H1 (cell line): ENCODE measurements around the gene SERAC1. TPM values are rescaled to one million over a fixed set of nuclear protein-coding genes. Genes with fewer than 3 reads are reported as not detected.

Experiments
- CTCF ChIA-PET: fragments of 300-600 bp; sonication (Branson Sonifier 250); formaldehyde crosslinking; loops from one replicate; lab custom pipeline; 2021; ENCODE audit not compliant: partially characterized antibody; lab: Charles Lee
- POLR2A ChIA-PET: fragments of 300-600 bp; sonication (Branson Sonifier 250); formaldehyde crosslinking; loops from one replicate; lab custom pipeline; 2021; ENCODE audit warnings: inconsistent platforms; ENCODE audit not compliant: partially characterized antibody; lab: Charles Lee
- DNase-seq, 2 experiments: peaks; one replicate each; pipeline versions ENCODE4 v3.0.0 to v3.0.0-alpha.2; 2010 to 2022; ENCODE audit warnings: low spot score in 2 of 2, low read depth in 1 of 2, mixed read lengths in 1 of 2
- FAIRE-seq: peaks from 2 replicates; lab custom pipeline; 2011; peaks lifted over from hg19 to GRCh38; lab: Jason Lieb, UNC
- H2AFZ ChIP-seq: 2 replicates; pipeline ENCODE4 v1.8.1; 2012; ENCODE audit warnings: low read length, inconsistent platforms
- H2AK5ac ChIP-seq: 2 replicates; pipeline ENCODE4 v1.6.1; 2013; ENCODE audit warnings: low read depth, low read length
- H2BK120ac ChIP-seq: replicated peaks from 2 replicates; pipeline ENCODE3; 2013; ENCODE audit warnings: low read depth, low read length, inconsistent platforms
- H2BK12ac ChIP-seq: 2 replicates; pipeline ENCODE4 v1.6.1; 2013; ENCODE audit warnings: low read depth, low read length
- H2BK15ac ChIP-seq: 2 replicates; pipeline ENCODE4 v1.6.1; 2013; ENCODE audit warnings: low read length
- H2BK20ac ChIP-seq: 2 replicates; pipeline ENCODE4 v1.6.1; 2013; ENCODE audit warnings: low read length
- H2BK5ac ChIP-seq: 2 replicates; pipeline ENCODE4 v1.6.1; 2013; ENCODE audit warnings: low read depth, low read length
- H3K14ac ChIP-seq: 2 replicates; pipeline ENCODE4 v1.6.1; 2013; ENCODE audit warnings: inconsistent platforms; ENCODE audit not compliant: insufficient read length
- H3K18ac ChIP-seq: 2 replicates; pipeline ENCODE4 v1.6.1; 2013; ENCODE audit warnings: low read length; ENCODE audit errors: extremely low read depth
- H3K23ac ChIP-seq: 2 replicates; pipeline ENCODE4 v1.6.1; 2013; ENCODE audit warnings: inconsistent platforms; ENCODE audit not compliant: insufficient read length
- H3K23me2 ChIP-seq: 2 replicates; pipeline ENCODE4 v1.6.1; 2013; ENCODE audit warnings: low read depth, low read length
- H3K27ac ChIP-seq: 2 replicates; pipeline ENCODE4 v1.6.1; 2011; ENCODE audit warnings: low read depth, low read length, inconsistent platforms
- H3K27me3 ChIP-seq, 4 experiments: replicated peaks in 1 of 4; 1 replicate in 1 of 4; 2 replicates in 3 of 4; pipeline versions ENCODE4 v1.6.1 to v1.8.1; 2011 to 2013; ENCODE audit warnings: low read length in 3 of 4, mild to moderate bottlenecking in 3 of 4, inconsistent platforms in 2 of 4, mixed read lengths in 2 of 4, moderate library complexity in 1 of 4; ENCODE audit not compliant: control insufficient read depth in 3 of 4, insufficient read depth in 3 of 4; ENCODE audit errors: extremely low read depth in 1 of 4
- H3K36me3 ChIP-seq, 4 experiments: 2 replicates each; pipeline versions ENCODE4 v1.6.1 to v1.8.1; 2011 to 2013; ENCODE audit warnings: mild to moderate bottlenecking in 4 of 4, low read length in 3 of 4, moderate library complexity in 2 of 4, control low read depth in 1 of 4, inconsistent platforms in 1 of 4; ENCODE audit not compliant: insufficient read depth in 4 of 4, control insufficient read depth in 2 of 4
- H3K4ac ChIP-seq: replicated peaks from 2 replicates; pipeline ENCODE3; 2013; ENCODE audit warnings: low read length, low read depth, mixed read lengths, inconsistent platforms; ENCODE audit not compliant: insufficient read length
- H3K4me1 ChIP-seq, 4 experiments: replicated peaks in 1 of 4; 1 replicate in 1 of 4; 2 replicates in 3 of 4; pipeline versions ENCODE4 v1.6.1 to v1.8.1; 2011 to 2013; ENCODE audit warnings: low read length in 3 of 4, inconsistent platforms in 2 of 4, mixed read lengths in 1 of 4; ENCODE audit not compliant: insufficient read depth in 4 of 4, control insufficient read depth in 3 of 4
- H3K4me2 ChIP-seq, 2 experiments: 2 replicates each; pipeline versions ENCODE4 v1.6.1 to v1.8.1; 2011 to 2013; ENCODE audit warnings: low read depth in 2 of 2, low read length in 2 of 2, control low read depth in 1 of 2, inconsistent platforms in 1 of 2, mild to moderate bottlenecking in 1 of 2; ENCODE audit not compliant: insufficient read depth in 1 of 2
- H3K4me3 ChIP-seq, 4 experiments: fragments of 200-600, 300-600 bp in 1 of 4; sonication (generic), shearing (Covaris generic), sonication (Bioruptor Twin) in 1 of 4; 2 replicates each; pipeline versions ENCODE4 v1.5.1 to v1.8.1; 2011 to 2016; ENCODE audit warnings: low read length in 4 of 4, low read depth in 3 of 4, control low read depth in 2 of 4, inconsistent platforms in 2 of 4, mild to moderate bottlenecking in 2 of 4, mixed read lengths in 1 of 4, moderate library complexity in 1 of 4; ENCODE audit not compliant: insufficient read depth in 2 of 4; ENCODE audit errors: extremely low read depth in 1 of 4
- H3K56ac ChIP-seq: replicated peaks from 2 replicates; pipeline ENCODE3; 2013; ENCODE audit warnings: low read depth, mild to moderate bottlenecking, mixed read lengths, low read length, inconsistent platforms; ENCODE audit not compliant: insufficient read length
- H3K79me1 ChIP-seq: 2 replicates; pipeline ENCODE4 v1.6.1; 2013; ENCODE audit warnings: low read depth, low read length, control low read depth
- H3K79me2 ChIP-seq, 2 experiments: 2 replicates each; pipeline versions ENCODE4 v1.6.1 to v1.8.1; 2012 to 2013; ENCODE audit warnings: low read length in 2 of 2, mild to moderate bottlenecking in 2 of 2, inconsistent platforms in 1 of 2; ENCODE audit not compliant: insufficient read depth in 2 of 2, control insufficient read depth in 1 of 2
- H3K9ac ChIP-seq, 4 experiments: replicated peaks in 1 of 4; 1 replicate in 1 of 4; 2 replicates in 3 of 4; pipeline versions ENCODE4 v1.6.1 to v1.8.1; 2011 to 2013; ENCODE audit warnings: low read depth in 3 of 4, low read length in 3 of 4, control low read depth in 2 of 4, mild to moderate bottlenecking in 2 of 4, moderate library complexity in 2 of 4, inconsistent platforms in 1 of 4; ENCODE audit errors: extremely low read depth in 1 of 4
- H3K9me3 ChIP-seq, 2 experiments: 2 replicates each; pipeline versions ENCODE4 v1.6.1 to v1.8.1; 2012 to 2013; ENCODE audit warnings: mild to moderate bottlenecking in 2 of 2, moderate library complexity in 2 of 2, control low read depth in 1 of 2, inconsistent platforms in 1 of 2, low read depth in 1 of 2, low read length in 1 of 2, mixed read lengths in 1 of 2; ENCODE audit not compliant: insufficient read depth in 2 of 2
- H4K20me1 ChIP-seq, 2 experiments: replicated peaks in 1 of 2; 2 replicates each; pipeline versions ENCODE3 to v1.8.1; 2011 to 2013; ENCODE audit warnings: inconsistent platforms in 2 of 2, low read length in 2 of 2, mild to moderate bottlenecking in 1 of 2; ENCODE audit not compliant: insufficient read depth in 2 of 2, control insufficient read depth in 1 of 2
- H4K5ac ChIP-seq: 2 replicates; pipeline ENCODE4 v1.6.1; 2013; ENCODE audit warnings: low read length, low read depth, mixed read lengths, inconsistent platforms; ENCODE audit not compliant: insufficient read length
- H4K8ac ChIP-seq: 2 replicates; pipeline ENCODE4 v1.8.0; 2013; ENCODE audit warnings: mild to moderate bottlenecking, moderate library complexity, low read length, inconsistent platforms; ENCODE audit not compliant: insufficient read depth; ENCODE audit errors: extremely low read depth
- H4K91ac ChIP-seq: replicated peaks from 2 replicates; pipeline ENCODE3; 2013; ENCODE audit warnings: low read length, mixed read lengths, inconsistent platforms; ENCODE audit not compliant: insufficient read length
- ASH2L ChIP-seq: fragments of 200-600, 300-600 bp; sonication (generic); IDR thresholded peaks from one replicate; pipeline ENCODE4 v1.7.1; 2017; ENCODE audit warnings: low read length
- BCL11A ChIP-seq, 2 experiments: IDR thresholded peaks; one replicate each; pipeline ENCODE4 v1.6.1; 2011; ENCODE audit warnings: low read depth in 2 of 2, low read length in 2 of 2, mild to moderate bottlenecking in 2 of 2
- HDAC2 ChIP-seq, 2 experiments: fragments of 300-600 bp in 1 of 2; sonication (generic) in 1 of 2; IDR thresholded peaks; 2 replicates each; pipeline ENCODE4 v1.6.1; 2011 to 2012; ENCODE audit warnings: low read depth in 2 of 2, low read length in 2 of 2, mild to moderate bottlenecking in 2 of 2, moderate library complexity in 2 of 2, borderline replicate concordance in 1 of 2, inconsistent platforms in 1 of 2
- KDM4A ChIP-seq: IDR thresholded peaks from one replicate; pipeline ENCODE4 v1.7.1; 2012; ENCODE audit warnings: low read depth, mild to moderate bottlenecking, moderate library complexity, low read length, inconsistent platforms; ENCODE audit not compliant: severe bottlenecking
- RNF2 ChIP-seq: fragments of 200-900, 300-1000 bp; sonication (generic); IDR thresholded peaks from 2 replicates; pipeline ENCODE4 v1.7.1; 2016; ENCODE audit warnings: borderline replicate concordance, low read depth, mild to moderate bottlenecking, antibody characterized with exemption, low read length; ENCODE audit not compliant: poor library complexity, severe bottlenecking; ENCODE audit errors: missing control alignments
- RXRA ChIP-seq: IDR thresholded peaks from 2 replicates; pipeline ENCODE4 v1.6.1; 2011; ENCODE audit warnings: low read depth, mild to moderate bottlenecking, low read length, moderate library complexity; ENCODE audit not compliant: insufficient read depth
- SAP30 ChIP-seq: fragments of 300-600 bp; sonication (generic); IDR thresholded peaks from 2 replicates; pipeline ENCODE4 v1.7.1; 2012; ENCODE audit warnings: low read length, moderate library complexity, mild to moderate bottlenecking, inconsistent platforms; ENCODE audit not compliant: insufficient read depth, insufficient replicate concordance
- SIN3A ChIP-seq, 2 experiments: IDR thresholded peaks in 1 of 2; conservative IDR thresholded peaks in 1 of 2; 2 replicates each; pipeline ENCODE4 v1.6.1; 2011 to 2012; ENCODE audit warnings: low read length in 2 of 2, improper control_type of control experiment in 1 of 2, low read depth in 1 of 2, mild to moderate bottlenecking in 1 of 2
- SIX5 ChIP-seq: IDR thresholded peaks from 2 replicates; pipeline ENCODE4 v1.6.1; 2011; ENCODE audit warnings: mild to moderate bottlenecking, low read depth, low read length
- SUZ12 ChIP-seq: fragments of 200-600 bp; sonication (generic); IDR thresholded peaks from 2 replicates; pipeline ENCODE4 v1.6.1; 2012; ENCODE audit warnings: mild to moderate bottlenecking, inconsistent platforms, low read length, moderate library complexity, mixed read lengths
- TAF1 ChIP-seq: IDR thresholded peaks from 2 replicates; pipeline ENCODE4 v1.6.1; 2011; ENCODE audit warnings: mild to moderate bottlenecking, low read depth, low read length
- WGBS, 2 experiments: shearing (Covaris generic) in 1 of 2; methylation state at CpG; one replicate each; pipeline versions ENCODE4 v1.1.6 to v1.1.7; 2013 to 2015; ENCODE audit warnings: low lambda C conversion rate in 2 of 2, mixed read lengths in 2 of 2, inconsistent platforms in 1 of 2, low coverage in 1 of 2, missing lambda C conversion rate in 1 of 2; ENCODE audit not compliant: insufficient replicate concordance in 2 of 2, insufficient coverage in 1 of 2, insufficient read length in 1 of 2; ENCODE audit errors: extremely low coverage in 1 of 2, missing lambda C conversion rate in 1 of 2; 5-methylcytosine and 5-hydroxymethylcytosine counted together
- polyA plus RNA-seq, 7 experiments: library from polyadenylated mRNA; depleted of rRNA in 3 of 7; stranded (reverse) in 5 of 7; unstranded in 2 of 7; fragments of >200 nt in 5 of 7; fragments of 200-250 nt in 2 of 7; gene quantifications; 1 replicate in 5 of 7; 2 replicates in 1 of 7; 4 replicates in 1 of 7; pipeline versions ENCODE4 v1.2.1 to v1.2.3, GENCODE V29; 2011 to 2013; ENCODE audit warnings: missing spikeins in 2 of 7, mixed read lengths in 2 of 7
- total RNA-seq: library from RNA; stranded (reverse); fragmentation: NEBNext Ultra II Directional; extraction: Animal tissue kit (Norgen Biotek cat#: 25700); gene quantifications from 2 replicates; pipeline ENCODE4 v1.2.1, GENCODE V29; 2021
- TF ChIP-seq, protein P1 (sequence below): IDR thresholded peaks from 2 replicates; pipeline ENCODE4 v1.6.1; 2011; ENCODE audit warnings: low read length, improper control_type of control experiment

SERAC1 gene
- total and polyA plus RNA-seq, 2 of the 8 experiments (the other 6 are each of a cell fraction or from before 2014, with no cell fraction given): 7.3 to 9.0 TPM

DNA sequence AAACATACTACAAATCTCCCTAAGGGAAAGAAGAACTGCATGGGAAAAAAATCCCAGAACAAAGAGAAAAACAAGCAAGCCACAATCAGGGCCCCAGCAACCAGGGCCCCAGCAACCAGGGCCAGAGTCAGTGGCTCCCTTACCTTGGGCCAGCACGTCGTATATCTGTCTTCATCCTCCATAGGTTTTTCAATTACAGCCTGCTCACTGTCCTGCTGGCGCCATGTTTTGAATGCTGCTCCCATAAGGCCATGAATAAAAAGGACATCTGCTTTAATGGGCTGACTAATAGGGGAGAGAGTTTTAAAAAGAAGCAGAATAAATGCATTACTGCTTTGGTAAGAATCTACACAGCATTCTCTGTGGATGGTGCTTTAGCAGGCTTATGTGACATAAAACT is 49.2 kb downstream of the SERAC1 start:
- POLR2A ChIA-PET: no interaction called here

More for the DNA sequence above, 49.2 kb downstream of the SERAC1 start:
- no peaks in the 10 kb centered on the region for H3K9me3 ChIP-seq
- no peaks in the 10 kb centered on the region for H4K20me1 ChIP-seq
- no peak overlapping the region for H3K4me2 ChIP-seq
- H3K79me1 ChIP-seq: no peaks in the 10 kb centered on the region
- DNase-seq (no peak), FAIRE-seq (no peak)
- H3K23ac ChIP-seq: no peak overlapping the region
- no peak overlapping the region for H3K18ac ChIP-seq
- no peak overlapping the region for H3K9ac ChIP-seq
- CTCF ChIA-PET: interaction anchor here (0.7 to 1.3 kb wide), 3 partner anchors 26 to 1005 kb away, joined by 3 read pairs; no protein-coding TSS in a partner anchor
- H2AK5ac ChIP-seq: no peak overlapping the region
- H3K4ac ChIP-seq: no peak overlapping the region
- H2BK5ac ChIP-seq: no peak overlapping the region
- no peak overlapping the region for H2BK120ac ChIP-seq
- no peak overlapping the region for H4K5ac ChIP-seq
- no peak overlapping the region for H3K4me3 ChIP-seq
- peaks cover 0 to 5% (median 2%) of the 10 kb centered on the region in 4 experiments; a peak in 4 of 8 replicates for H3K36me3 ChIP-seq
- no peaks in the 10 kb centered on the region for H3K79me2 ChIP-seq
- no peak overlapping the region for H3K27ac ChIP-seq
- H3K14ac ChIP-seq: no peak overlapping the region
- H3K56ac ChIP-seq: no peak overlapping the region
- WGBS, 2 experiments: 91% methylated on average over 3 of the region's 3 CpGs; no CpG with 5 or more reads in 1 of the 2 experiments
- no peak overlapping the region for H2BK20ac ChIP-seq
- TF ChIP-seq SIN3A (conservative IDR thresholded peaks at IDR 0.05 in 1 of 2, IDR thresholded peaks at IDR 0.05 in 1 of 2; ENCODE audit: low read depth in 1 of 2, low read length in 2 of 2) (no peak), BCL11A (IDR thresholded peaks at IDR 0.05; ENCODE audit: low read depth in 2 of 2, low read length in 2 of 2) (no peak), TAF1 (no peak), SUZ12 (no peak), HDAC2 (IDR thresholded peaks at IDR 0.05; ENCODE audit: borderline replicate concordance in 1 of 2, low read depth in 2 of 2, low read length in 2 of 2) (no peak), KDM4A (no peak), RXRA (no peak), SIX5 (no peak), ASH2L (no peak), SAP30 (no peak), RNF2 (no peak)
- TF ChIP-seq, protein P1, sequence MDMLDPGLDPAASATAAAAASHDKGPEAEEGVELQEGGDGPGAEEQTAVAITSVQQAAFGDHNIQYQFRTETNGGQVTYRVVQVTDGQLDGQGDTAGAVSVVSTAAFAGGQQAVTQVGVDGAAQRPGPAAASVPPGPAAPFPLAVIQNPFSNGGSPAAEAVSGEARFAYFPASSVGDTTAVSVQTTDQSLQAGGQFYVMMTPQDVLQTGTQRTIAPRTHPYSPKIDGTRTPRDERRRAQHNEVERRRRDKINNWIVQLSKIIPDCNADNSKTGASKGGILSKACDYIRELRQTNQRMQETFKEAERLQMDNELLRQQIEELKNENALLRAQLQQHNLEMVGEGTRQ: no peak
- H3K27me3 ChIP-seq: no peaks in the 10 kb centered on the region
- H4K91ac ChIP-seq: no peak overlapping the region
- H3K23me2 ChIP-seq: no peaks in the 10 kb centered on the region
- H2BK12ac ChIP-seq: no peak overlapping the region
- H3K4me1 ChIP-seq: no peaks in the 10 kb centered on the region
- H2AFZ ChIP-seq: no peak overlapping the region
- H2BK15ac ChIP-seq: no peak overlapping the region
- no peak overlapping the region for H4K8ac ChIP-seq
